Stimulated activated CD4-positive, alpha-beta T cell treated with anti-CD3 and anti-CD28 coated beads, Interleukin-15, amount 100 ng/mL, for 48 hours (primary cell): ENCODE measurements around the gene STC2.

Experiments
- DNase-seq, 2 donors: peaks; one replicate each; pipeline ENCODE4 v3.0.0-alpha.2; 2020; ENCODE audit warnings: low read depth in 2 of 2

STC2 gene

DNA sequence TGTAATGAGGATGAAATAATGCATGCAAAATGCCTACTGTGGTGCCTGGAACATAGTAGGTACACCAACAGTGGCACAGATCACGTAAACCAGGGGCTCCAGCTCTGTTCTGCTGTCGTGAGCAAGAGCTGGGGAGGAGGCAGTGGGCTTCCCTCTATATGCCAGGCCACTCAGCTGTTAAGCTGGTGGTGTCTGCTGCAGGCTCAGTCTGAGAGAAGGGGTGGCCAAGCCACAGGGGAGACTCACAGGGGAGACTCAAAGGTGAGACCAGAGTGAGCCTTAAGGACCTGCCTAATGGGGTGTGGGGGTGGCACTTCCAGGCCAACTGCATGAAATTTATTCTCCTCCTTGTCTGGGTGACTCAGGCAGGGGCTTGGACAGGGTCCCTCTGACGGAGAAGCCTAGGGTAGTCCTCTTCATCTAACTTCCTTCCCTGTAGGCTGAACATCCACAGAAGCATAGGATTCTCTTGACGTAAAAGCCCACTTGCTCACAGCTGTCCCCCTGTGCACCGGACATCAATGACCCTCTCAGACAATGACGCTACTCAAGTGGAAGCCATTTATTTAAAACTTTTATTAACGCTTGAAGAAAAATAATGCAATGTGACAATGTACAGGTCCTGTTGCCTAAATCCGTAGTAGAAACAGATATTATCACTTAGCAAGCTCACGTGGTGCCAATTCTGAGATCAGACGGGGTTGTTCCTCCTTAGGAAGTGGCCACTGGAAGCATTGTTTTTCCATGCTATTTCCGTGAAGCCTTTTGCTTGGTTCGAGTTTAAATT, 13.9 kb downstream of the STC2 start:
- DNase-seq: no peak

DNA sequence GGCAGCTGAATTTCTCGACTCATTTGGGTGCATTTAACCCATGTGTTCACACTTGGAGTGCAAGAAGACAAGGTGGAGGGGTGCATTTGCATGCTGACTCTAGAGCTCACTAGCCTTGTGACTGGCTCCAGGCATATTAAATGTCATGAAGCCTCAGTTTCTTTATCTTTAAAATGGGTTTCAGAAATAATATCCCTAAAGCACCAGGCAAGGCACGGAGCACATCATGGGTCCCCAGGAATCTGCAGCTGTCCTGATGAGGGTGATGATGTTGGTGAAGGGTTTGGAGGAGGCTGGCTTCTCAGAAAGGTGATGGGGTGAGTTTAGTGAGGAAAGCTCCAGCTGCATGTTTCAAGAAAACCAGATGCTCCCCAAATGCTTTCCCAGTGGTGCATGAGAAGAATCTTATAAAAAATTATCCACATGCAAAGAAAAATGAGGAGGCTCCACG, 14.8 kb downstream of the STC2 start:
- no peak for DNase-seq

DNA sequence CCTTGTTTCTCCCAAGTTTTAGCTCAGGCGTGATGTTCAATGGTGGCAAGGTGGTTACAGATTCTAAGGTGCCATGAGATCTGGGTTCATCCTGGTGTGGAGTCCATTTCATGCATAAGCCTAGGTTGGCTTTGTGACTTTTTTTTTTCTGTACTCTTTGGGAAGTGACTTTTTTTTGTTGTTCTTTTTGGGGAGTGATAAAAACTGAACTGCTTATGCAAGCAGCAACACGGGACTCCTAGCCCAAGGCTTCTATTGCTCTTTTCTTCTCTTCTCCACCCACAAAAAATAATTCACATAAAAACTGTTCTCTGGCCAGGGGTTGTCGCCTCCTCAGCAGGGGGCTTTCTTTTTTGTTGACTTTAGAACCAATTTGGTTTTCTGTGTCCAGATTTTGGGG, 15.4 kb downstream of the STC2 start:
- no peak for DNase-seq

DNA sequence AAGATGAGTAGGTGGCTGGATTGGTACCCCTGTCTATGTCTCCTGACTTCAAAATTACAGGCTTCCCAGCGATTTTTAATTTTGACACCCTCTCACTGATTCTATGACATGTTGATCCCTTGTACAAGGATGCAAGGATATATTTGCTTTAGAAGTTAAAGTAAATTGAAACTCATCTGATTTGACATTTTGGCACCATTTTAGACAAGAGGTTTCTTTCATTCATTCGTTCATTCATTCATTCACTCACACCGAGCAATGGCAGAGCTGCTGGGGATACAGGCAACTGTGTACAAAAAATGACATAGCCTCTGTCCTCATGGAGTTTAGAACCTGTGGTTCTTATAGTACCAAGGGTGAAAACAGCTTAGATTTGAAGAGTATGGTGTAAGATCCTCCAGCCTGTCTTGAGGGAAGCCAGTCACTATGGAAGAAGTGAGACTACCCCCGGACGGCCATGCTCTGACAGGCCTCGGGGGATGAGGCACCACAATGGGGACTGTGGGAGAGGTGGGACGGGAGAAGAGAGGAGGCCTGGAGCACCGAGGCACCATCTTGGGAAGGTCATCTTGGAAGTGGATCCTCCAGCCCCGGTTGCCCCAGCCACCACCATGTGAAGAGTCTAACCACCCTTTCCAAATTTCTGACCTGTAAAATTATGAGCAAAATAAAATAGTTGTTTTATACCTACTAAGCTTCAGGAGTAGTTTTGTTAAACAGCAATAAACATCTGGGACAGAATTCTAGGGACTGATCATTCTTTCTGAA, 16.2 kb downstream of the STC2 start:
- no peak for DNase-seq

DNA sequence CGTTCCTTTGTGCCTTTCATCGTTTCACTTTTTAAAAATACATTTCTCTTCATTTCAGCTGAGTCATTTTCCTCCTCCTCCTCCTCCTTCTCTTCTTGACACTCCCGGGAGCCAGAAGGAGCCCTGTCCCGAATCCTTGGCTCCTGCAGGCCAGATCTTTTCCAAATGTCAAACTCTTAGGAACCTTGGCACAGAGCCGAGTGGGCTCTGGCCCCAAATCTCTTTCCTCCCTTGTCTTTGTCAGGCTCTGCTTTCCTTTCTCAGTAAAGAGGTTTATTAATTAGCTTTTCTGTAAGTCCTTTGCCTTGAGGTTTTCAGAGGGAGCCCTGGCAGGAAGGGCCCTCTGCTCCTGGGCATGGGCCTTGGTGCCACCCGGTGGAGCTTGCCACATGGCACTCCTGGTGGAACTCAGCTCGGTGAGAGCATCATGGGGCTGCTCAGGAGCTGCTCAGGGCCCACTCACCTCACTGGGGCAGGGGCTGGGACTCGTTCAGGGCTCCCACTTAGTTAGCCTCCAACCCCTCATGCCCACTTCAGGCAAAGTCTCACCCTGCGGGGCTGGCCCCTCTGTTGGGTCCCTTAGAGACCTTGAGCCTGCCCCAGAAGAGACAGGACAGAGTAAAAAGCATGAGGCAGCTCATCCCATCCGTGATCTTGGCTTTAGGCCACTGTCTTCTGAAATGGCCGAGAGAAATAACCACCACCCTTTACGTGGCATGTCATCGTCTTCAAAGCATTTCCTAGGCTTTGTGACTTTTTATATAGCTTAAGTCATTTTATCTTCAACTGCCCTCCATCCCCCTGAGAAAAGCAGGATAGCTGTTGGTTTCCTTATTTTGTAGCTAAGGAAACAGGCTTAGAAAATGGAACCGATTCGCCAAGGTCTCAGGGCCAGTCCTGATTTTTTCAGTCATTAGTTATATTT, 17.1 kb downstream of the STC2 start:
- DNase-seq: no peak

DNA sequence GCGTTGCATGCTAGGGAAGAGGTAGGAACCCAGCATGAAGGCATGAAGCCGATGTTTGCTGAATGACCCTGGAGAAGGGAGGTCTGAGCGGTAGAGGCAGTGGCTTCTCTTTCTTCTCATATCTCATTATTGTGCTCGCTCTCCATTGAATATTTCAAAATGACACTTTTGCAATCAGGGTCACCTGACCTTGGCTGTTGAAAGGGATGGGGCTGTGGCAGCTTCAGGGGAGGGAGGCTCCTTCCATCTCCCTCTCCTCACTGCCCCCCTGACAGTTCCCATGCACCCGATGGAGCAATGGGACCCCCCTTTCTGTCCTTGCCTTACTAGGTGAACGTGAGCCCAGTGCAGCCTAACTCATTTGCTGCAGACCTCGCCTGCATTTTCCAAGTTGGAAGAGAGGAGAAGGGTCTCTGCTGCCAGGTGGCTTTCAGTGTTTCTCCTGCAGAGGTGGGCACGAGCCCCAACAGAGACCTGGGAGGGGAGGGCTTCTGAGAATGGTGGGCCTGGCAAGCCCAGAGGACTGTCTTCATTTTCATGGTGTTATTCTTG, 17.9 kb downstream of the STC2 start:
- no peak for DNase-seq

DNA sequence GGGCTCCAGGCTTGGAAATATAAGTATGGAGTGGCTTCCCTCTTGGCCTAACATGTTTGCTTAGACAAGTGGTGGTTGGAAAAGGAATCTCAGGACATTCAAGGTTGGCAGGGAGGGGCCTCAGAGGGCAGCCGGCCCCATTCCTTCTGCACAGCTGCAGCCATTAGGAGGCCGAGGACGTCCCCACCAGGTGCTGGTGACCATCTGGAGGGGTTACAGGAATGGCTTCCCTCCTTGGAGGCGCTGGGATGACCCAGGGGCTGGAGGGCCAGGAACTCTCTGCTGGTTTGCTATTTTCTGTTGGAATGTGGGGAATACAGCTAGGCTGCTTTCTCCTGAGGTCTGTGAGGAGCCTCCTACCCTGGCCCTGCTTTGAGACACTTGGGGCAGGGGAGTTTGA, 18.5 kb downstream of the STC2 start:
- DNase-seq: no peak

DNA sequence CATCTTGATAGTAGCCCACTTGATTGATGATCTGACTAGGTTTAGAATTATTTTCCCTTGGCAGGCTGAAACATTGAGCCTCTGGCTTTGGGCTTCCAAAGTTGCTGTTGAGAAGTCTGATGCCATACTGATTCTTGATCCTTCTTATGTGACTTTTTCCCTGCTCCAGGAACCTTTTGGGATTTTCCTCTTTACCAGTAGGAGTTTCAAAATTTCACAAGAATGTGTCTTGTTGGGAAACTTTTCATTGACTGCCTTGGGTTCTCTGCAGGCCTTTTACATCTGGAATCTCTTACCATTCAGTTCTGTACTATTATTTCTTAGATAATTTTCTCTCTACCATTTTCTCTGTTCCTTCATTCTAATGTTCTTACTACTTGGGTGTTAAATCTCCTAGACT, 20.0 kb downstream of the STC2 start:
- no peak for DNase-seq

DNA sequence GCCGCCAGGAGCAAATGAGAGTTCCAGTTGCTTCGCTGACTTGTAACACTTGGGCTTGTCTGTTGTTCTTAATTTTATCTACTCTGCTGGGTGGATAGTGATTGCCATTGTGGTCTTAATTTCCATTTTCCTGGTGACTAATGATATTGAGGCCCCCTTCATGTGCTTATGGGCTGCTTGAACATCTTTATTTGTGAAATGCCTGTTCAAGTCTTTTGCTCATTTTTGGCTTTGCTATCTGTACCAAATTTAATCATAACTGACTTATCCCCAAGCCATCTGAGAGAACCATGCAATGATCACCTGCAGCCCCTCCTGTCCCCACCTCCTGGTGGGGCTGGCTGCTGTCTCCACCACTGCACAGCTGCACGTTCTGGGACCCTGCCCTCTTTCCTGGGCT, 20.5 kb downstream of the STC2 start:
- DNase-seq: no peak

DNA sequence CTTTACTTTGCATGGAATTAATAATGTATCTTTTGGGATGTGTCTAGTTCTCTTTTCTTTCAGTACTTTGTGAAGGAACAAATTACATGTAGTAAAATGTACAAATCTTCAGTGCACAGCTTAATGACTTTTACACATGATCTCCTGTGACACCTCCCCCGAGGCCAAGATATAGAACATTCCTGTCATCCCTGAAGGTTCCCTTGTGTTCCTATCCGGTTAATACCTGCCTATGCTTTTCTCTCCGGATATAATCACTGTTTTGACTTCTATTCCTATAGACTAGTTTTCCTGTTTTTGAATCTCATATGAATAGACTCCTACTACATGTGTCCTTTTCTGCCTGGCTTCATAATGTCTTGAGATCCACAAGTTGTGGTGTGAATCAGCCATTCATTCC, 21.5 kb downstream of the STC2 start:
- no peak for DNase-seq

DNA sequence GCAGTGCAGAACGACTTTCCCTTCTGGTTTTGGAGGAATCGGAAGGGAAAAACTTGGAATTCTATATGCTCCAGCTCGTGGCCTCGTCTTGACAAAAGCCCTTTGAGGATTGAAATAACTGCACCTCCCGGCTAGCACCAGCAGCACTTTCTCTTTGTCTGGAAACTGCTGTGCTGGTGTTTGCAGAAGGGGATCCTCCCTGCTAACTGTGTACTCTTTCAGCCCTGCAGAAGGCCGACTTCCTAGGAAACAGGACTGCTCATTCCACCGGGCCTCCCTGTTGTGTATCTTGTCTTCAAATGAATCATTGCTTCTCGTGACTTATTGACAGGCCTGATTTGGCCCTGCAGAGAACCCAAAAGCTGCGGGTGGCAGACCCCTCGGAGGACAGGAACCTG, 23.6 kb downstream of the STC2 start:
- no peak for DNase-seq

DNA sequence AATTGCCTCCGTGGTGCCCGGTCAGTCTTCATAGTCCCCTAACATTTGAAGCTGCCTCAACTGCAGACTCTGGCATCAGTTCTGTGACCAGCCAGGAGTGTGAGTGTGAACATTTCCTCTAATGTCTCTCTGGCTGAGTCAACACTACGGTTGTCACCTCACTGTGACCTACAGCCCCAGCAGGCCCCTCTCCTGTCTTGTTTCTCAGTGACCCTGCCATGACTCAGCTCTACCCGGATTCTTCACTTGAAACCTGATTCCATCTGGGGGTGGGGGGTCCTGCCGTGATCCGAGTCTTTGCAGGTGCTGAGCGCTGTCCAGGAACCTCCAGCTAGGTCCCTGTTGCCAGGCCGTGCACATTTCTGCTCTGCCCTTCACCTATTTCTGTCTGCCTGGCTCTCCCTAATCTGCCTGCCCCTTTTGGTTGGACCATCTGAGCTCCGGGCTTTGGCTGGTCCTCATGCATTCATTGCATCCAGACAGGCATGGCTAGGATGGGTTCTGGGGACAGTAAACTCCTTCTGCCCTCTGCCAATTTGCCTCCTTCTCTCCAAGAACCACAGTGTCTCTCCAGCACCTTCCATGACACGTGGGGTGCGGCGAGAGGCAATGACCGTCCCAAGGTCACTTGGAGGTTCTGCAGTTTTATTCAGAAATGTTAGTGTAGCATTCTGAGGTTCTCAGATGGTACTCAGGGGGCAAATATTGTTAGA, 24.2 kb downstream of the STC2 start:
- DNase-seq: no peak

DNA sequence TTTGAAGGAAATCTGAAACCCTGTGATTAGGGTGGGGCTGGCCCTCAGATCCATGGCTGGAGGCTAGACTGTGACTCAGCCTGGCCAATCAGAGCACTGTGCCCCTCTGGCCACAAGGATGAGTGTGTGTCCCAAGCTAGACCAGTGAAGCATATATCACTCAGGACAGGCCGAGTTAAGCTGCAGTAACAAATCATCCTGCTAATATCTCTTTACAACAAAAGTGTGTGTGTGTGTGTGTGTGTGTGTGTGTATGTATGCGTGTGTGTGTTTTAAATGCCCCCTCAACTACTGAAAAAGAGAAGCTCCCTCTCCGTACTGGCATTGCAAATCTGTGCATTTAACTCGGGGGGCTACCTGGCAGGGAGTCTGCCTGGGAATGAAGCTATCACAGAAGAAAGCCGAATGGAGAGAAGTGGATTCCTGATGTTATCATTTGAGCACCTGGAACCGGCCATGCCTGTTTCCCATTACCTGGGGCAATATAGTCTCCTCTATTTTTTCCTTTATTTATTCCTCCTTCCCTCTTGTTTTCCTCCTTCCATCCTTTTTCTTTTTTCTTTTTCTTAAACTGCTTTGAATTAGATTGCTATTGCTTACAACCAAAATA, 25.6 kb downstream of the STC2 start:
- DNase-seq: no peak

DNA sequence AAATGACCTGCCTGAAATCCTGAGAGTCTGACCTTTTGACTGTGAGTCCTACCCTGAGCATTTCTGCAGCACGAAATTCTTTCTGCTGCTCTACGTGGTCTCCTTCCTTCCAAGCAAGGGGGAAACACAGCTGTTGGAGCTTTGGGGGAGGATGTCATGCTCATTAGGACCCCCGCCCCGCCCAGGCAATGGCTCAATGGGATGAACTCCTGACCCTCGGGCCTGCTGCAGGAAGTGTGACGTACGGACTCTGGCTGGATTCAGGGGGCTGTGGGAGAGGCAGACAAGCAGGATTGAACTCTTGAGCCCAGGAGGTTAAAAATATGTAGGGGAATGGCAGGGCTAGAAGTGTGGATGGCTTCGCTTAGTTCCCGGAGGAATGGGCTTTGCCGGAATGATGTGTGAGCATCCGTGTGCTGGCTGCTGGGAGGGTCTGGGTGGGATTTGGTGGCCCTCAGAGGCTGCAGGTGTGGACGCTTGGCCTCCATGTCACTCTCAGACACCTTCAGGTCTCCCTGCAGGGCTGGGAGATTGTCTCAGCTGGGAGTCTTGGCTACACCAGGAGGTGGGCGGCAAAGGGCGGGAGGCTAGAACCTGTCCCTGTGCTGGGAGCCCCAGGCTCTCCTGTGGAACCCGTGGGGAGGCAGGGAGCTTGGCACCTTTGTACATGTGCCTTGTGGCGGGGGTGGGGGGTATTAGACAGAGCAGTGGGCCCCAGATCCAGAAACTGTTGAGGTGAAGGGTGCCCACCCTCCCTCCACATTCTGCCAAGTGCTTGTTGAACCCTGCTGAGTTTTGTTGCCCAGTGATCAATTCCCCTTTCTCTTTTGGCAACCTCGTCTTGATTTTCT, 26.3 kb downstream of the STC2 start:
- no peak for DNase-seq

DNA sequence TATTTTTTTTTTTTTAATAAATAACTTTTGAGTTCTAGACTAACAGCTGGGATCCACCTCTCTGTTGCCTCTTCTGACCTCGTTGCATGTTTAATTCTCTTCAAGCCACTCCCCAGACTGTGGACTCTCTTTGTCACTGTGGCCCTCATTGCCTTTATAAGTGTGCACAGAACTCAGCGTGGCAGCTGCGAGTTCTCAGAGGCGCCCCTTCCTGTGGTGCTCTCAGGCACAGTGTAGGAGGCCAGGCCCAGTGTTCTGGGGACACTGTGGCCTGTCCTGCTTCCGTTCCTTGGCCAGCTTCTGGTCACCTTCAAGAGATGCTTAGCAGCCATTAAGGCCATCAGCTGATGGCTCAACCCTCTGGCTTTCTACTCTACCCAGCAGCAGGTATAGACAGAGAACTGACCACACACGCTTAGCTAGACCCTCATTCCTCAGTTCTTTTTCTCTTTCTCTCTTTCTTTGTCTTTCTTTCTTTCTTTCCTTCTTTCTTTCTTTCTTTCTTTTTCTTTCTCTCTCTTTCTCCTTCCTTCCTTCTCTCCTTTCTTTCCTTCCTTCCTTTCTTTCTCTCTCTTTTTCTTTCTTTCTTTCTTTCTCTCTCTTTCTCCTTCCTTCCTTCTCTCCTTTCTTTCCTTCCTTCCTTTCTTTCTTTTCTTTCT, 27.7 kb downstream of the STC2 start:
- no peak for DNase-seq

DNA sequence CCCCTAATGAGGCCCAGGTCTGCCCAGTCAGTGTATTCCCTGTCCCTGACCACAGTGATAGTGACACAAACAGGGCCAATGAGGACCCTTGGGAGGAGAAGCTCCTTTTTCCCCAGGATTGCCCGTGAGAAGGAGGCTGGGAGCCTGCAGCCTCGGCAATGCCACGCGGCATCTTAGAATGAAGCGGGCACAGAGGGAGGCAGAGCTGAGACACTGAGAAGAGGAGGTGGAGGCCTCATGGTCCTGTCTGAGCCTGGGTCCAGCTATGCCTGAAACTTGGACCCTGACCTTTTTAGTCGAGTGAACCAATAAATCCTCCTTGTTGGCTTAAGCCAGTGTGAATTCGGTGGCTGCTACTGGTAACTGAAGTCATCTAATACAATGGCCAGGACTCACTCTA, 28.4 kb downstream of the STC2 start:
- DNase-seq: no peak

DNA sequence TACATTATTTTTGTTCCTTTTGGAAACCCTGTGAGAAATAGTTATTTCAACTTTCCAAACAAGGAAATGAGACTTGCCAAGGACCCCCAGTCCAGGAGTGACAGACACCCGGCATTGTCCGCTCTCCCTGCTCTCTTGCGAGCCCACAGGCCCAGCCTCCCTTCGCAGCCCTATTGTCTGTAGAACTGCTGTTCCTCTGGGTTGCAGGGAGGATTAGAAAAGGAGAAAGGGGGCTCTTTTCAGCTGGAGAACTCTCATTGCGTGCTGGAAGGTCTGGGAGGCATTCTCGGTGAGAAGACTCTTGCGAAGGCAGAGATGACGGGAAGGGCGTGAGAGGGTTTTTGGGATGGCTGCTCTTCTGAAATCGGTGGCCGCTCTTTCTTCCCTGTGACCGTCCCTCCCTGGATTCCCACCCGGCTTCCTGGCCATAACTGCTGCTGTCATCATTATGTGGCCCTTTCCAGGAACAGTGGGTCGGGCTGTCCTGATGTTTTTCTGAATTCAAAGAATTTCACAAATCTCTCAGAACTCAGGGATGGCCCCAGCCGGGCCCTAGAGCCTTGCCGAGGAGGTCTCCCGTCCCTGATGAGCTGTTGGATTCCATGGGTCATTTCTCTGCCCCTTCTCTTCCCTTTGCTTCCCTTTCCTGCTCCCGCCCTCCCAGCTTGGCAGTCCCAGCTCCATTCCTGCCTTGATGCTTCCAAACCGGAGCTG, 29.8 kb downstream of the STC2 start:
- DNase-seq: no peak

DNA sequence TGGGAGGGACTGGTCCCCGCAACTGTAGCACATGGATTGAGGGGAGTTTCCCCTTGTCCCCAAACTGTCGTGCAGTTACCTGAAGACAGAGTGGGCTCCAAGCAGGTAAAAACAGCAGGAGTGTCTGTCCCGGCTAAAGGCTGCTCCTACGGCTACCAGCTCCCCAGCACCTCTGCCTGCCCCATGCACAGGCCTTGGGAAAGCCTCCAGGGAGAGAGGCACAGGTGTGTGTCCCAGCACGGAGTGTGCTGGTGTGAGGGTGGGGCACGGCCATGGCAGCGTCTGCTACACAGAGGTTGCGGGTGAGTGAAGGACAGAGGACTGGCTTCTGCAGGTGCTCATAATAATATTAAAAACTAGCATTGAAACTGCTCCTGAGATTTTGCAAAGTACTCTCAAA, 30.4 kb downstream of the STC2 start:
- DNase-seq: no peak
